SK-N-SH treated with all-trans-retinoic acid at 6 μM for 48 hours (cell line): ENCODE results near the gene ATXN3.
"Not testable (repeated sequence)": the region's sequence is repeated elsewhere in the genome, so short reads cannot be mapped to it uniquely, and the experiment has no call there.

Experiments used
- ARNTL ChIP-seq: fragments of 450-650 bp; formaldehyde crosslinking; IDR thresholded peaks from 2 replicates; pipeline ENCODE4 v1.5.0; 2020; ENCODE audit warnings: low read depth, mild to moderate bottlenecking, moderate library complexity, borderline replicate concordance
- CREB5 ChIP-seq: fragments of 250-450 bp; sonication (Bioruptor Pico); IDR thresholded peaks from 2 replicates; pipeline ENCODE4 v1.5.1; 2020; ENCODE audit warnings: low read depth, mild to moderate bottlenecking, moderate library complexity
- CSRNP3 ChIP-seq: fragments of 250-450 bp; sonication (Bioruptor Pico); IDR thresholded peaks from 2 replicates; pipeline ENCODE4 v1.5.1; 2021; ENCODE audit warnings: mild to moderate bottlenecking, moderate library complexity
- PATZ1 ChIP-seq: fragments of 250-450 bp; sonication (Bioruptor Pico); IDR thresholded peaks from 2 replicates; pipeline ENCODE4 v1.8.0; 2020; ENCODE audit warnings: mild to moderate bottlenecking, moderate library complexity, borderline replicate concordance
- RARB ChIP-seq: fragments of 250-450 bp; sonication (Bioruptor Pico); IDR thresholded peaks from 2 replicates; pipeline ENCODE4 v1.8.0; 2021; ENCODE audit warnings: mild to moderate bottlenecking, moderate library complexity
- TCF4 ChIP-seq: fragments of 250-450 bp; sonication (Bioruptor Pico); IDR thresholded peaks from 2 replicates; pipeline ENCODE4 v1.8.0; 2021; ENCODE audit warnings: mild to moderate bottlenecking, moderate library complexity, borderline replicate concordance
- TSHZ2 ChIP-seq: fragments of 250-450 bp; sonication (Bioruptor Pico); IDR thresholded peaks from 2 replicates; pipeline ENCODE4 v1.5.0; 2020; ENCODE audit warnings: mild to moderate bottlenecking, moderate library complexity
- ZC3H10 ChIP-seq: fragments of 250-450 bp; sonication (Bioruptor Pico); IDR thresholded peaks from 2 replicates; pipeline ENCODE4 v1.5.1; 2021; ENCODE audit warnings: mild to moderate bottlenecking, moderate library complexity
- ZFP3 ChIP-seq: fragments of 250-450 bp; sonication (Bioruptor Pico); IDR thresholded peaks from 2 replicates; pipeline ENCODE4 v1.5.0; 2020; ENCODE audit warnings: mild to moderate bottlenecking, moderate library complexity
- ZFP30 ChIP-seq: fragments of 450-650 bp; formaldehyde crosslinking; IDR thresholded peaks from 2 replicates; pipeline ENCODE4 v1.5.0; 2022; ENCODE audit warnings: mild to moderate bottlenecking, moderate library complexity
- ZNF565 ChIP-seq: fragments of 450-650 bp; formaldehyde crosslinking; conservative IDR thresholded peaks from 2 replicates; pipeline ENCODE4 v1.5.0; 2020; ENCODE audit warnings: low read depth, mild to moderate bottlenecking, moderate library complexity
- ZNF70 ChIP-seq: fragments of 450-650 bp; formaldehyde crosslinking; IDR thresholded peaks from 2 replicates; pipeline ENCODE4 v1.5.0; 2020; ENCODE audit warnings: mild to moderate bottlenecking, moderate library complexity

- TF ChIP-seq ZFP3 (CRISPR knock-in tag); TCF4 (CRISPR knock-in tag); ARNTL (CRISPR knock-in tag); ZNF565 (CRISPR knock-in tag); CREB5 (CRISPR knock-in tag); PATZ1 (CRISPR knock-in tag); ZNF70; RARB (CRISPR knock-in tag); TSHZ2 (CRISPR knock-in tag); ZC3H10 (CRISPR knock-in tag); ZFP30; CSRNP3 (CRISPR knock-in tag): not testable (repeated sequence)
These were observed 57.2 kb downstream of the ATXN3 start for GRCh38 chr14:92049221-92049620.
